ENCODE data around the gene CLEC18B. TPM values are rescaled to one million over a fixed set of nuclear protein-coding genes. Genes with fewer than 3 reads are reported as not detected.
"Not testable (repeated sequence)": the region's sequence is repeated elsewhere in the genome, so short reads cannot be mapped to it uniquely, and the experiment has no call there.

Gene CLEC18B
- total RNA-seq, 1 donor from 2014 or later: 1.1 TPM

DNA sequence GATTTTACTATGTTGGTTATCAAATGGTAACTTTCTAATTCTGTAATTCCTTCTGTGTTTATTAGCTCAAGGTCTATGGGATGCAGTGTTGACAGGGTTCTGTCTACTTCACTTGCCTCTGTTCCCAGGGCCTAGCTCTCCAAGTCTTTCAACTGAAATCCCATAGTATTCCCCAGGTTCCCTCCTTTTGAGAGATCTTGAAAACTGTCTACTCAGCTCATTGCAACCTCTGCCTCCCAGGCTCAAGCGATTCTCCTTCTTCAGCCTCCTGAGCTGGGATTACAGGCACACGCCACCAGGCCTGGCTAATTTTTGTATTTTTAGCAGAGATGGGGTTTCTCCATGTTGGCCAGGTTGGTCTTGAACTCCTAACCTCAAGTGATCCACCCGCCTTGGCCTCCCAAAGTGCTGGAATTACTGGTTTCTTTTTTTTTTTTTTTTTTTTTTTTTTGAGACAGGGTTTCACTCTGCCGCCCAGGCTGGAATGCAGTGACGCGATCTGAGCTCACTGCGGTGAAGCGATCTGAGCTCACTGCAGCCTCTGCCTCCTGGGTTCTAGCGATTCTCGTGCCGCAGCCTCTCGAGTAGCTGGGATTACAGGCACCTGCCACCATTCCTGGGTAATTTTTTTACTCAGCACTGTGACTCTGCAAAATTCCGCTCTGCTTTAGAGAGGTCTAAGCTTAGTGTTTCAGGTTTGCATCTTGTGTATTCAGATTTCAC, 22.5 kb upstream of the CLEC18B start:
- DNase-seq: not testable (repeated sequence)

- DNase-seq: no peak
These were observed 18.4 kb upstream of the CLEC18B start for GRCh38 chr16:74439685-74440084.

DNA sequence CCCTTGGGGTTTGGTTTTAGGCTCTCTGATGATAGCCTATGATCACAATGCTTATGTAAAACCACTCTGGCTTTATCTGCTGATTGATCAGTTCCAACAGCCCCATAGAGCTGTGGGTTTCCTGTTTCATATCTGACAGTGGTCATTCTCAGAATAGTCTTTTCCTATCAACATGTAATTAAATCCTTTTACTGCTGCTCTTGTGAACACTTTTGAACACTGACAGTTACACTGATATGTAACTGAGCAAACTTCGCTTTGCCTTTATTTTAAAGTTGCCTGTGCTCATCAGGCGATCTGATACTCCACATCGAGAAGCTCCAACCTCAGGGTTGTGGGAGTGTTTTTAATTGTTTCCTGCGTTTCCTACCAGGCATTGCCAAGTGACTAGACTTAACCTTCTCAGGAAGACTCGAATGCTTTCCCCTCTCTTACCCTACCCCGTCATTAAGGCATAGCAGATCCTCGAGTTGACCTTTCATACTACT, 17.3 kb upstream of the CLEC18B start:
- no peak for DNase-seq

DNA sequence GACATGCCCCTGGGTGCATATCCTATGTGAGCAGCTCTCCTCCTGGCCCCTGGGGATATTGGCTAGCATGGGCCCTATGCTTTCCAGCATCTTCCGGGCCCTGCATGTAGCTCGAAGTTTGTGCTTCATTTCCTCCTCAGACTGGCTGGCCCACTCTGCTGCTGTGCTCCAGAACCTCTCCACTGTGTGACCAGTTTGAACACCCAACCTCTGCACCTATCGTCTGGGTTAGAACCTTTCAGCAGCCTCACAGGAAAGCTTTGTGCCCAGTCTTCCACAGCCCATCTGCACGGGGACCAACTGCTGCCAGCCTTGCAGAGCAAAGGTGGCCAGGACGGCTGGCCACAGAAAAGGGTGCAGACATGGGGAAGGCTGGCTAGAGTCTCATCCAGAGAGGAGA, 10.2 kb upstream of the CLEC18B start:
- no peak for DNase-seq

GRCh38 chr16:74430036-74430712, 8.9 kb upstream of the CLEC18B start:
- DNase-seq: peak; percentile 4

- not testable (repeated sequence) for DNase-seq
These were observed 7.2 kb upstream of the CLEC18B start for GRCh38 chr16:74428493-74428892.

- not testable (repeated sequence) for DNase-seq
These were observed 4.5 kb upstream of the CLEC18B start for GRCh38 chr16:74425751-74426150.

DNA sequence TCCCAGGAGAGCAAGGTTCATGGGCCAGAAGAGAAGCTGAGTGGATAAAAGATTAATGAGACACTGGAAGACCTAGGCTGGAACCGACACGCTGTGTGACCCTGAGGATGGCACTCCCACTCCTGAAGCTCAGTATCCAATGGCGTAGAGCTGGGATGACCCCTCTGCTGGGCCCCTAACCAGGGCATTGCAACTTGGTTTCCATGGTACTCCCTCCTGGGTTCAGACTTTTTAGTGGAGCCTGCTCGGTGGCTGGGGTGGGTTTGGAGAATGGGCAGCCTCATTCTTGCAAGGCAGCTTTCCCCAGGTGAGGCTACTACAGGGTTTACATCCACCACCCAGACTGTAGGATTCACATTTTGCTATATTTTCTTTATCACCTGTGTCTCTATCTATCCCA, 2.4 kb upstream of the CLEC18B start:
- not testable (repeated sequence) for DNase-seq

DNA sequence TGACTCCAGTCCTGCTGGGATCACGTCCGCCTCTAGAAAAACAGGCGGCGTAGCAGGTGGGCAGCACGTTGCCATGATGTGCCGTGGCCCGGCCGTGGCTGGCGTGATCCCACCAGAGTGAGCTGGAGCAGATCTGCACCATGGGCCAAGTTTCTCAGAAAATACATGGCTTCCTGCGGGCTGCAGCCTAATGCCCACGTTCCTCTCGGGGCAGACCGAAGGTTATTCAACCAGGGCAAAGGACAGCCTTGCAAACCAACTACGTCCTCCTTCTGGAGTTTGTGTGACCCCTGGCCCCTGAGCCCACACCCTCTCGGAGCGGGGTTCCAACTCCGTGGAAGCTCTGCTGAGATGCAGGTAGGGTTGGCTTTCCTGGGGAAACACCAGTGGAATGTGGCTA, 808 bp upstream of the CLEC18B start:
- DNase-seq: not testable (repeated sequence)

DNA sequence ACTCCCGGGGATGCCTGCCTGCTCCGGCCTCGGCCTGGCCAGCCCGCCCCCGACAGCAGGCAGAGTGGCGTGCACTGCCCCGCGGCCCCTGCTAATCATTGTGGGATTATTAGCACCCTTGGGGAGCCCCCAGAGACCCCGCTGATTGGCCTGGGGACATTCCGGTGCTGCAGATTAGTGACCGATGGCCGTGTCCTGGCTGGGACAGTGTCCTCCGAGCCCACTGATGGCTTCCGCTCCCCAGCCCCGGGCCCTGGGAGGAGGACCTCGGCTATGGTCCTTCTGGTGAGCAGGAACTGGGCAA, 156 bp upstream of the CLEC18B start:
- DNase-seq: not testable (repeated sequence)

GRCh38 chr16:74419811-74420210, 1.5 kb downstream of the CLEC18B start:
- DNase-seq: not testable (repeated sequence)

GRCh38 chr16:74417897-74418296, 3.4 kb downstream of the CLEC18B start:
- not testable (repeated sequence) for DNase-seq

GRCh38 chr16:74413920-74414319, 7.4 kb downstream of the CLEC18B start:
- not testable (repeated sequence) for DNase-seq

DNA sequence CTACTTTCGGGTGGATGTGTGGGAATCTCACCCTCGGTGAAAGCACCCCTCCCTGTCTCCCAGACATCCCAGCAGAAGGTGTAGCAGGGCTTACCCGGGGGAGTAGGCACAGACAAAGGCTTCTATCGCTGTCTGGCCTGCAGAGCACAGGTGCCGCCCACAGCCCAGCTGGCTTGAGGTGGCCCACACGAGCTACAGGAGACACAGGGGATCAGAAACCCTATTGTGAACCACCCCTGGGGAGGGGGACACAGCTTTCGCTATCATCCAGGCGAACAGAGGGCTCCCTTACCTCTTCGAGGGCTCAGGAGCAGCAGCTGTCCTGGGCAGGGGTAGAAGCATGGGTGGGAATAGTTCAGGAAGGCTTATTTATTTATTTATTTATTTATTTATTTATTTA, 7.8 kb downstream of the CLEC18B start:
- not testable (repeated sequence) for DNase-seq

DNA sequence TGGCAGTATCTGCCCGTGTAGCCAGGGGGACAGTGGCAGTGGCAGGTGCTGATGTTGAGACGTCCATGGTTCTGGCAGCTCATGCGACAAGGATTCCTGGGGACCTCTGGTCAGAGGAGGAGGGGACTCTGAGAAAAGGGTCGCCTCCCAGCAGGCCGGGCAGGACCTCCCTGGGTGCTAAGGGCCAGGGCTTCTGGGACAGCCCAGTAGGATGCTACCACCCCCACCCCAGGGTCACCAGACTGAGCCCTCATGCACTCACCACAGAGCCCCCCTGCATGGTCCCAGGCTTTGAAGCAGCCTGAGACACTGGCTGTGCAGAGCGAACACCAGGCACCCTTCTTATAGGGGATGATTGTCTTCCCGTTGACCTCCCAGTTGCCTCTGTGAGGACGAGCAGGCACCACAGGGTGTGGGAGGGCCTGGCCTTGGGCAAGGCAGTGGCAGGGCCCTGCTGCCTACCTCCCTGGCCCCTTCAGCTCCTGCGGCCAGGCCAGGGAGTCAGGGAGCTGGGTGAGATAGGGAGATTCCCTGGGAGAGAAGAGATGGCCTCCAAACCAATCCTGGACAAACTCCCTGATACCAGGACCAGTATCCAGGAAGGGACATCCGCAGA, 8.4 kb downstream of the CLEC18B start:
- DNase-seq: not testable (repeated sequence)

DNA sequence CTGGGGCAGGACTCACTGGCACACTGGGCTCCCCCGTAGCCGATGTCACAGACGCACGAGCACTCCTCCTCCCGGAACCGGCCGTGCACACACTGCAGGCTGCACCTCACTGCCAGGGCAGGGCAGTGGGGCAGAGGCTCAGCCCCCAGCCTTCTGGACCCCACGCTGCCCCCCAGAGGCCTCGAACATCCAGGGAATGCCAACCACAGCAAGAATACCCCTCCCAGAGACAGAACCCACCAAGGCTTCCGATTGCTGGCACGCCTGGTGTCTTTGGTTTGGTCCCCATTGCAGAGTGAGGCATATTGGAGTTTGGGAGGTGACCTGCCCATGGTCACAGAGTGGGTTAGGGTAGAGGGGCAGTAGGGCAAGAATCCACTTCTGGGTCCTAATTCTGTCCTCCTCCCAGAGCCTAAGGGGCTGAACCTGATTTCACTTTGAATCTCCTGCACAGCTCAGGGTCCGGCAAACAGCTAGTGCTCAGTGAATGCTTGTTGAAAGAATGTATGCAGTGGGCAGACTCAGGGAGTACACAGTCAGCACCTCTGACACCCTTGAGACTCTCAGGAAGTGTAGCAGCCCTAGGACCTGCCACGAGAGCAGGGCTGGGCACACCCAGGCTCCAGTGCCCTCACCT, 9.0 kb downstream of the CLEC18B start:
- not testable (repeated sequence) for DNase-seq

GRCh38 chr16:74410981-74411380, 10.3 kb downstream of the CLEC18B start:
- DNase-seq: not testable (repeated sequence)

GRCh38 chr16:74410057-74410957, 11.0 kb downstream of the CLEC18B start:
- DNase-seq: not testable (repeated sequence)

- DNase-seq: not testable (repeated sequence)
These were observed 11.9 kb downstream of the CLEC18B start for GRCh38 chr16:74409185-74409981.

- DNase-seq: not testable (repeated sequence)
These were observed 13.9 kb downstream of the CLEC18B start for GRCh38 chr16:74407362-74407705.
